Neural cell (in vitro differentiated cells): Measurements from ENCODE around the gene MSH3. TPM values are rescaled to one million over a fixed set of nuclear protein-coding genes. Genes with fewer than 3 reads are reported as not detected.

Source experiments
- H2AFZ ChIP-seq: fragments of 200-600, 300-800 bp; sonication (generic), shearing (Covaris generic); 2 replicates; pipeline ENCODE4 v1.6.0; 2014; ENCODE audit warnings: low read depth, mild to moderate bottlenecking, antibody characterized with exemption, low read length, moderate library complexity
- H3F3A ChIP-seq: fragments of 200-600 bp; shearing (Covaris generic); 2 replicates; pipeline ENCODE4 v1.6.1; 2016; ENCODE audit warnings: mild to moderate bottlenecking, moderate library complexity, mixed read lengths, antibody characterized with exemption, low read length; ENCODE audit not compliant: insufficient read depth, poor library complexity, severe bottlenecking
- H3K27ac ChIP-seq: fragments of 200-600, 300-800 bp; sonication (generic), shearing (Covaris generic); 2 replicates; pipeline ENCODE4 v1.5.1; 2014; ENCODE audit warnings: mild to moderate bottlenecking, low read length, moderate library complexity
- H3K27me3 ChIP-seq: fragments of 300-800, 200-600 bp; sonication (generic), shearing (Covaris generic); 2 replicates; pipeline ENCODE4 v1.6.0; 2014; ENCODE audit warnings: mild to moderate bottlenecking, low read depth, low read length, moderate library complexity; ENCODE audit not compliant: insufficient read depth
- H3K36me3 ChIP-seq: fragments of 300-800, 200-600 bp; sonication (generic), shearing (Covaris generic); 2 replicates; pipeline ENCODE4 v1.5.1; 2014; ENCODE audit warnings: mild to moderate bottlenecking, antibody characterized with exemption, low read length, moderate library complexity; ENCODE audit not compliant: insufficient read depth
- H3K4me2 ChIP-seq: fragments of 300-800, 200-600 bp; sonication (generic), shearing (Covaris generic); 2 replicates; pipeline ENCODE4 v1.6.0; 2014; ENCODE audit warnings: mild to moderate bottlenecking, low read length
- H3K4me3 ChIP-seq: fragments of 300-800, 200-600 bp; sonication (generic), shearing (Covaris generic); 2 replicates; pipeline ENCODE4 v1.5.1; 2014; ENCODE audit warnings: mild to moderate bottlenecking, low read length, moderate library complexity
- H3K79me2 ChIP-seq: fragments of 200-600 bp; shearing (Covaris generic); replicated peaks from 2 replicates; pipeline ENCODE4 v1.6.0; 2014; ENCODE audit warnings: mild to moderate bottlenecking, low read length, moderate library complexity; ENCODE audit not compliant: insufficient read depth
- H3K9ac ChIP-seq: fragments of 300-800, 200-600 bp; sonication (generic), shearing (Covaris generic); 2 replicates; pipeline ENCODE4 v1.6.1; 2016; ENCODE audit warnings: mild to moderate bottlenecking, low read length, mixed read lengths
- H3K9me2 ChIP-seq: fragments of 200-600 bp; shearing (Covaris generic); 2 replicates; pipeline ENCODE4 v1.6.1; 2016; ENCODE audit warnings: mild to moderate bottlenecking, low read length, mixed read lengths; ENCODE audit not compliant: insufficient read depth
- H3K9me3 ChIP-seq: fragments of 200-600, 300-800 bp; sonication (generic), shearing (Covaris generic); 2 replicates; pipeline ENCODE4 v1.6.1; 2016; ENCODE audit warnings: mild to moderate bottlenecking, mixed run types, low read length, moderate library complexity, mixed read lengths
- H4K20me1 ChIP-seq: fragments of 200-600 bp; shearing (Covaris generic); 2 replicates; pipeline ENCODE4 v1.6.1; 2016; ENCODE audit warnings: mild to moderate bottlenecking, mixed run types; ENCODE audit not compliant: insufficient read depth
- MXI1 ChIP-seq: fragments of 450-650 bp; conservative IDR thresholded peaks from 2 replicates; pipeline ENCODE4 v1.6.1; 2014; ENCODE audit warnings: antibody characterized with exemption, mild to moderate bottlenecking; ENCODE audit not compliant: poor library complexity, severe bottlenecking
- POLR2AphosphoS5 ChIP-seq: IDR thresholded peaks from 2 replicates; pipeline ENCODE4 v1.6.1; 2012
- RAD21 ChIP-seq: fragments of 450-650 bp; conservative IDR thresholded peaks from 2 replicates; pipeline ENCODE4 v1.6.1; 2014; ENCODE audit warnings: antibody characterized with exemption, mild to moderate bottlenecking, moderate library complexity
- TAF1 ChIP-seq: IDR thresholded peaks from 2 replicates; pipeline ENCODE4 v1.6.1; 2012; ENCODE audit warnings: low read depth
- polyA plus RNA-seq: library from polyadenylated mRNA; depleted of rRNA; stranded (reverse); fragments of >200 nt; gene quantifications from 2 replicates; pipeline ENCODE4 v1.2.3, GENCODE V29; 2014
- TF ChIP-seq, protein P1 (sequence below): fragments of 450-650 bp; IDR thresholded peaks from 2 replicates; pipeline ENCODE4 v1.5.1; 2014; ENCODE audit warnings: antibody characterized with exemption, mild to moderate bottlenecking, moderate library complexity; ENCODE audit not compliant: poor library complexity, severe bottlenecking
- TF ChIP-seq, protein P2 (sequence below): IDR thresholded peaks from 2 replicates; pipeline ENCODE4 v1.6.1; 2012; ENCODE audit warnings: borderline replicate concordance

The MSH3 gene
- polyA plus RNA-seq, 1 donor from 2014 or later = 9.8 TPM

DNA sequence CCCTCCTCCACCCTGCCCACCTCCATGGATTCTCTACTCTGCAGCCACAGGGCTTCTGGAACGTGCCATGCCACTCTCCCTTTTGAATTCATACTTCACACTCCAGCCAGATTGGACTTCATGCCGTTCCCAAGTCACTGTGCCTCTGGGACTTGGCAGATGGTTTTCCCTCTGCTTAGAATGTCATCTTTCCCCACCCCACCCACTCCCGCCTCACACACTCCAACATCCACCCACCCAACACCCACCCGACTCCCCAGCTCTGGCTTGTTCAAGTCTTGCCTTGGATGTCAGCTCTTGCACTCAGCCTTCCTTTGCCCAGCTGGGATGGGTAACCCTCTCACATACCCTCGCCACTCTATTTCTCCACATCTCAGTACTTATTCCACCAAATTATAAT lies 142.4 kb downstream of the MSH3 start:
- TF ChIP-seq, protein P1, sequence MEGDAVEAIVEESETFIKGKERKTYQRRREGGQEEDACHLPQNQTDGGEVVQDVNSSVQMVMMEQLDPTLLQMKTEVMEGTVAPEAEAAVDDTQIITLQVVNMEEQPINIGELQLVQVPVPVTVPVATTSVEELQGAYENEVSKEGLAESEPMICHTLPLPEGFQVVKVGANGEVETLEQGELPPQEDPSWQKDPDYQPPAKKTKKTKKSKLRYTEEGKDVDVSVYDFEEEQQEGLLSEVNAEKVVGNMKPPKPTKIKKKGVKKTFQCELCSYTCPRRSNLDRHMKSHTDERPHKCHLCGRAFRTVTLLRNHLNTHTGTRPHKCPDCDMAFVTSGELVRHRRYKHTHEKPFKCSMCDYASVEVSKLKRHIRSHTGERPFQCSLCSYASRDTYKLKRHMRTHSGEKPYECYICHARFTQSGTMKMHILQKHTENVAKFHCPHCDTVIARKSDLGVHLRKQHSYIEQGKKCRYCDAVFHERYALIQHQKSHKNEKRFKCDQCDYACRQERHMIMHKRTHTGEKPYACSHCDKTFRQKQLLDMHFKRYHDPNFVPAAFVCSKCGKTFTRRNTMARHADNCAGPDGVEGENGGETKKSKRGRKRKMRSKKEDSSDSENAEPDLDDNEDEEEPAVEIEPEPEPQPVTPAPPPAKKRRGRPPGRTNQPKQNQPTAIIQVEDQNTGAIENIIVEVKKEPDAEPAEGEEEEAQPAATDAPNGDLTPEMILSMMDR = no peak
- TF ChIP-seq, protein P2, sequence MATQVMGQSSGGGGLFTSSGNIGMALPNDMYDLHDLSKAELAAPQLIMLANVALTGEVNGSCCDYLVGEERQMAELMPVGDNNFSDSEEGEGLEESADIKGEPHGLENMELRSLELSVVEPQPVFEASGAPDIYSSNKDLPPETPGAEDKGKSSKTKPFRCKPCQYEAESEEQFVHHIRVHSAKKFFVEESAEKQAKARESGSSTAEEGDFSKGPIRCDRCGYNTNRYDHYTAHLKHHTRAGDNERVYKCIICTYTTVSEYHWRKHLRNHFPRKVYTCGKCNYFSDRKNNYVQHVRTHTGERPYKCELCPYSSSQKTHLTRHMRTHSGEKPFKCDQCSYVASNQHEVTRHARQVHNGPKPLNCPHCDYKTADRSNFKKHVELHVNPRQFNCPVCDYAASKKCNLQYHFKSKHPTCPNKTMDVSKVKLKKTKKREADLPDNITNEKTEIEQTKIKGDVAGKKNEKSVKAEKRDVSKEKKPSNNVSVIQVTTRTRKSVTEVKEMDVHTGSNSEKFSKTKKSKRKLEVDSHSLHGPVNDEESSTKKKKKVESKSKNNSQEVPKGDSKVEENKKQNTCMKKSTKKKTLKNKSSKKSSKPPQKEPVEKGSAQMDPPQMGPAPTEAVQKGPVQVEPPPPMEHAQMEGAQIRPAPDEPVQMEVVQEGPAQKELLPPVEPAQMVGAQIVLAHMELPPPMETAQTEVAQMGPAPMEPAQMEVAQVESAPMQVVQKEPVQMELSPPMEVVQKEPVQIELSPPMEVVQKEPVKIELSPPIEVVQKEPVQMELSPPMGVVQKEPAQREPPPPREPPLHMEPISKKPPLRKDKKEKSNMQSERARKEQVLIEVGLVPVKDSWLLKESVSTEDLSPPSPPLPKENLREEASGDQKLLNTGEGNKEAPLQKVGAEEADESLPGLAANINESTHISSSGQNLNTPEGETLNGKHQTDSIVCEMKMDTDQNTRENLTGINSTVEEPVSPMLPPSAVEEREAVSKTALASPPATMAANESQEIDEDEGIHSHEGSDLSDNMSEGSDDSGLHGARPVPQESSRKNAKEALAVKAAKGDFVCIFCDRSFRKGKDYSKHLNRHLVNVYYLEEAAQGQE = no peak
- no peak overlapping the region for H3K27ac ChIP-seq
- no peak overlapping the region for H3K4me2 ChIP-seq
- no peaks in the 10 kb centered on the region for H3K9me2 ChIP-seq
- no peaks in the 10 kb centered on the region for H3F3A ChIP-seq
- peaks cover 6% of the 10 kb centered on the region for H3K36me3 ChIP-seq
- no peak overlapping the region for H3K4me3 ChIP-seq
- H3K27me3 ChIP-seq = no peaks in the 10 kb centered on the region
- H3K79me2 ChIP-seq = no peaks in the 10 kb centered on the region
- H3K9ac ChIP-seq = no peak overlapping the region
- no peaks in the 10 kb centered on the region for H3K9me3 ChIP-seq
- H4K20me1 ChIP-seq = no peaks in the 10 kb centered on the region
- no peak overlapping the region for H2AFZ ChIP-seq

DNA sequence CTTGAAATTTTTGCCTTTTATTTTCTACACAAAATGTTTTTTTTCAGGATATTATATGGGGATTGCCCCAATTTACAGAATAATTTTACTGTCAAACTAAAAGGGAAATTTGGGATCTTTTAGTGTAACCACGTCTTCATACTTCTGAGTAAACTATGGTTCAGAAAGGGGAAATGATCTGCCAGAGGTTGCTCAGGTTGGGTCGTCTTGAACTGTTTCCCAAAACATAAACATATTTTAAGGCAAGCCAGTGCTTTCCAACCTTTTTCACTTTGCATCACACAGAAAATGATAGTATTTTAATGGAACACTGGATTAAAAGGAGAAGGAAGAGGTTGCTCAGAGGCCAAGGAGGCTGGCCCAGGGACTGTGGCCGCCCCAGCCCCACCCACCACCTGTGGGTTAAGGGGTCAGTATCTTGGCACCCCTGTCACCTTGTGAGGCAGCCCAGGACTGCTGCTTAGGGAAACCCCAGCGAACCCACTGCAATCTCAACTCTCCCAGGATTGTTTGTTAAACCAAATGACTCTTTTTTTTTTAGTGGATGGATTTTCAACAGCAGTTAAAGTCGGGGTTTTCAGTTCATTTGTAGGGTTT lies 143.1 kb downstream of the MSH3 start:
- no peak overlapping the region for H3K4me3 ChIP-seq
- H3K79me2 ChIP-seq = no peaks in the 10 kb centered on the region
- no peak overlapping the region for H2AFZ ChIP-seq
- H3K4me2 ChIP-seq = no peak overlapping the region
- peaks cover 6% of the 10 kb centered on the region for H3K36me3 ChIP-seq
- no peaks in the 10 kb centered on the region for H4K20me1 ChIP-seq
- no peaks in the 10 kb centered on the region for H3K9me3 ChIP-seq
- H3K9ac ChIP-seq = no peak overlapping the region
- no peaks in the 10 kb centered on the region for H3F3A ChIP-seq
- H3K27me3 ChIP-seq = no peaks in the 10 kb centered on the region
- H3K27ac ChIP-seq = no peak overlapping the region
- TF ChIP-seq RAD21 (no peak), TAF1 (no peak), MXI1 (no peak), POLR2AphosphoS5 (no peak)
- TF ChIP-seq, protein P2 = no peak
- H3K9me2 ChIP-seq = no peaks in the 10 kb centered on the region
